Omental fat pad (tissue), 4 donors: ENCODE measurements around the gene GPR68. TPM values are rescaled to one million over a fixed set of nuclear protein-coding genes. Genes with fewer than 3 reads are reported as not detected.
"Not testable (repeated sequence)": the region's sequence is repeated elsewhere in the genome, so short reads cannot be mapped to it uniquely, and the experiment has no call there.

Source experiments
- ATAC-seq: fragments of 150-250 bp; one replicate; pipeline ENCODE4 v1.9.1; 2016; ENCODE audit warnings: mild to moderate bottlenecking, moderate library complexity; ENCODE audit not compliant: low FRiP score
- DNase-seq: peaks from one replicate; pipeline ENCODE4 v3.0.0-alpha.2; 2019; ENCODE audit warnings: low spot score
- total RNA-seq, 4 donors: library from RNA; depleted of rRNA; stranded (reverse); fragments of >200 nt; gene quantifications; one replicate each; pipeline ENCODE4 v1.1.0, GENCODE V29; 2016
- TF ChIP-seq, protein P1 (sequence below), 3 donors: fragments of 450-650 bp; IDR thresholded peaks; one replicate each; pipeline ENCODE4 v1.5.1; 2016 to 2017; ENCODE audit warnings: antibody characterized with exemption in 3 of 3, mild to moderate bottlenecking in 3 of 3, moderate library complexity in 2 of 3

GPR68 gene
- total RNA-seq, 4 donors from 2014 or later: 0.19 to 0.36 (median 0.19) TPM; not detected in 1

DNA sequence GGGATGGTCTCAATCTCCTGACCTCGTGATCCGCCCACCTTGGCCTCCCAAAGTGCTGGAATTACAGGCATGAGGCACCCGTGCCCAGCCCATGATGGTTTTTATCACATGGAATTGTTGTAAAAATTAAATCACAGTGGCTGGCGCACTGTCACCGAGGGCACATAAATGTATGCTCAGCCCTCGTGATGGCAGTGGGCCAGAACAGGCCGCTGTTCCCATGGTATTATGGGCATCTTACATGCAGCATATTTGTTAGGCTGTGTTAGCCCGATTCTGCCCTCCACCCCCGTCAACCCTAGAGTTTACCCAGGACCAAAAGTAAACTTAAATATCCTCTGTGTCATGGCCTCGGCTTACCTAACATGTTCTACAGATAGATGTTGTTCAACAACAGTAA lies 48.6 kb downstream of the GPR68 start:
- TF ChIP-seq, protein P1, sequence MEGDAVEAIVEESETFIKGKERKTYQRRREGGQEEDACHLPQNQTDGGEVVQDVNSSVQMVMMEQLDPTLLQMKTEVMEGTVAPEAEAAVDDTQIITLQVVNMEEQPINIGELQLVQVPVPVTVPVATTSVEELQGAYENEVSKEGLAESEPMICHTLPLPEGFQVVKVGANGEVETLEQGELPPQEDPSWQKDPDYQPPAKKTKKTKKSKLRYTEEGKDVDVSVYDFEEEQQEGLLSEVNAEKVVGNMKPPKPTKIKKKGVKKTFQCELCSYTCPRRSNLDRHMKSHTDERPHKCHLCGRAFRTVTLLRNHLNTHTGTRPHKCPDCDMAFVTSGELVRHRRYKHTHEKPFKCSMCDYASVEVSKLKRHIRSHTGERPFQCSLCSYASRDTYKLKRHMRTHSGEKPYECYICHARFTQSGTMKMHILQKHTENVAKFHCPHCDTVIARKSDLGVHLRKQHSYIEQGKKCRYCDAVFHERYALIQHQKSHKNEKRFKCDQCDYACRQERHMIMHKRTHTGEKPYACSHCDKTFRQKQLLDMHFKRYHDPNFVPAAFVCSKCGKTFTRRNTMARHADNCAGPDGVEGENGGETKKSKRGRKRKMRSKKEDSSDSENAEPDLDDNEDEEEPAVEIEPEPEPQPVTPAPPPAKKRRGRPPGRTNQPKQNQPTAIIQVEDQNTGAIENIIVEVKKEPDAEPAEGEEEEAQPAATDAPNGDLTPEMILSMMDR (IDR thresholded peaks at IDR 0.05): no peak
- DNase-seq (no peak), ATAC-seq (no peak)

DNA sequence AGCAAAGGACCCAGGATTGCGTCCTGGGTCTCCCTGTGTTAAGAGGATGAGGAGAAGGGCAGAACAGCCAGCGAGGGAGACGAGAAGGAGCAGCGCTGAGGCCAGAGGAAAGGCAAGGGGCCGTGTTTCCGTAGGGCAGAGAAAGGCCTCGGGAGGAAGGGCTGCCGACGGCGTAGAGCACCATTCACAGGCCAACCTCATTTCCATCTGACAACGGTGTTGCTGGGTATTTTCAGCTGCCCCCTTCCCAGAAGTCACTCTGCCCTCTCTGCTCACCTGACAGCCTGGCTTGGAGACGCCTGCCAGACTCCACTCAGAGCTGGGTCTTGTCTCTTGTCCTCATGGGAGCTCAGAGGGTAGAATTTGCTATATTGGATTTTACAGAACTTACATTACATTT lies 51.4 kb downstream of the GPR68 start:
- ATAC-seq (no peak), DNase-seq (no peak)
- TF ChIP-seq, protein P1 (IDR thresholded peaks at IDR 0.05): no peak

DNA sequence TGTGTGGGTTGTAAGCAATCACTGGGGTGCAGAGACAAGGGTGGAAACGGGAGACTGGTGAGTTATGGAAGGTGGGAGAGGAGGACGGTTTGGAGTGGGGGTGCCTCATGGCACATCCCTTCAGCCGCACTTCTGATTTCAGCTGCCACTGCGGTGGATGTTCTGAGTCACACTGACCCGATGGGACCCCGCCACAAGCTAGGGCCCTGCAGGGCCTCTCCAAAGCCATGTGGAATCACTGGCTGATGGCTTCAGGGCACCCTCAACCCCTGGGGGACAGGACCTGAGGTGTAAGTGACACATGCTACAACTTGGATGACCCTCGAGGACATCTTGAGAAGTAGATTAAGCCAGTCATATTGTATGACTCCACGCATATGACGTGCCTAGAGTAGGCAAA lies 53.7 kb downstream of the GPR68 start:
- no peak for DNase-seq
- TF ChIP-seq, protein P1 (IDR thresholded peaks at IDR 0.05): no peak
- no peak for ATAC-seq

DNA sequence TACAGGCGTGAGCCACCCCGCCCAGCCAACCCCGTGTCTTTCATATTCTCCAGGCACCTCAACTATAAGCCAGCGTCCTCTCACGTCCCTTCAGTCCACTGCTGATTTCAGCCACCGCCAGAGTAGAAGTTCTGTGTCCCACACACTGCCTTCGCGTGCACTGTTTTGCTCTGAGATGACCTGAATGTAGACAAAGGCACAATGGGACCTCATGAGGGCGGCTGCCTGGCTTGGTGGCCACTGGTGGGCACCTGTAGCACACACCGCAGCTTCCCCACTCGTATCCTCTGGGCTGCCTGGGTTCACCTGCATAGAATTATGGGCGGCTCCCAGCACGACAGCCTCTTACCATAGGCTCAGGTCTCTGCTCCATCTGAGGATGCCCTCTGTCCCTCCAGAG lies 57.2 kb downstream of the GPR68 start:
- TF ChIP-seq, protein P1 (IDR thresholded peaks at IDR 0.05): no peak
- DNase-seq (no peak), ATAC-seq (no peak)

DNA sequence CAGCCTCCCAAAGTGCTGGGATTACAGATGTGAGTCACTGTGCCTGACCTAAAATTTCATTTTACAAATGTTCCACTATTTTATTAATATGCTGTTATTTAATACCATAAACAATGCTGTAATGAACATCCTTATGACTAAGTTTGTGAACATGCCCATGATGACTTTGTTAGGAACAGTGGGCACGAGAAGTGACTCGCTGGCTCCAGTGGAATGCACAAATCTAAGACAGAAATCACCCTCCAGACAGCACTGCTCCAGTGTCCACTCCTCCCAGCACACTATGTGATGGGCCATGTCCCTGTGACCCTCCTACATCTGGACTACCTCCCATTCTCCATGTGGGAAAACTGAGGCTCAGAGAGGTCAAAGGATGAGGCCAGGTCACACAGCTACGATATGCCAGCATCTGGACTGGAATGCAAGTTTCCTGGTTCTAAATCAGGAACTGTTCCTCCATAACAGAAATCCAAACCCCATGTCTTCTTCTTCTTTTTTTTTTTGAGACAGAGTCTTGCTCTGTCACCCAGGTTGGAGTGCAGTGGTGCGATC lies 57.9 kb downstream of the GPR68 start:
- TF ChIP-seq, protein P1 (IDR thresholded peaks at IDR 0.05): no peak
- ATAC-seq: no peak
- DNase-seq: no peak

DNA sequence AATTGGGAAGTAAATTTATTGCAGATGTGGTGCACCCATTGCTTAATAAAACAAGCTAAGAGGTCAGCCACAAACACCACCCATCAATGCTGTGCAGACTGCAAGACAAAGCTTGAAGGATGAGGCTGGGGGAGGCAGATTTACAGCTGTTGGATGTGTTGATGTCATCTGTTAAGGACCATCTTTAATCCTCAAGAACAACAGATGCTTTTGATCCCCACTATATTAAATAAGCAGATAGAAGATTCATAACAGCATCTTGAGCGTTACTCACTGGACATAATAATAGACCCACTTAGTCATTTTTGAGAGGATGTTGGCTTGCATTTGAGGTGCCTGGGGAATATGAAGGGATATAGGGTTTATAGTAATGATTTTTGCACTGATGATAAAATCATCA lies 58.8 kb downstream of the GPR68 start:
- ATAC-seq (no peak), DNase-seq (no peak)
- TF ChIP-seq, protein P1 (IDR thresholded peaks at IDR 0.05): no peak

DNA sequence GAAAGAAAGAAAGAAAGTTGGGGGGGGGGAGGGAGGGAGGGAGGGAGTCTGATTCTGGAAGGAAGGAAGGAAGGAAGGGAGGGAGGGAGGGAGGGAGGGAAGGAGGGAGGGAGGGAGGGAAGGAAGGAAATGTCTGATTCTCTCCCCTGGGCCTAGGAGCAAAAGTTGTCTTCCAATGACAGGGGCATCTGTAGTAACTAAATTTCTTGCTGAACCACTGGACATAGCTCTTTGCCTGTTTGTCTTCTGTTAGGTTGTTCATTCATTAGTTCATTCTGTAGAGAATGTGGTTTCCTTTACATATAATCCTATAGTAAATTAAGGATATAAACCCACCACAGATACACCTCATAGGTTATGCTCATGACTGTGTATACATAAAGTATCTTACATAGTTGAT lies 59.9 kb downstream of the GPR68 start:
- DNase-seq (no peak), ATAC-seq (no peak)
- TF ChIP-seq, protein P1 (IDR thresholded peaks at IDR 0.05): no peak

DNA sequence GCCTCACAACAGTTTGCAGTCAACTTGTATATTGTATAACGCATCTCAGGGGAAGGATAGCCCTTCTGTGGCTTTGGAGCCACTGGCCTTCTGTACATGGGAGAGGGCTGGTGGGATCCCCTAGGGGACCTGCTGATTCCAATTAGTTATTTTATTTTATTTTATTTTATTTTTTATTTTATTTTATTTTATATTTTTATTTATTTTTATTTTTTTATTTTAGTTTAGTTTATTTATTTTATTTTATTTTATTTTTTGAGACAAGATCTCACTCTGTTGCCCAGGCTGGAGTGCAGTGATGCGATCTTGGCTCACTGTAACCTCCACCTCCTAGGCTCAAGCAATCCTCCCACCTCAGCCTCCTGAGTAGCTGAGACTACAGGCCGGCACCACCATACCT lies 61.8 kb downstream of the GPR68 start:
- ATAC-seq, DNase-seq: not testable (repeated sequence)
